HFFc6 (cell line): ENCODE data around the gene CTF1. TPM values are rescaled to one million over a fixed set of nuclear protein-coding genes. Genes with fewer than 3 reads are reported as not detected.

Experiments used
- DNase-seq: peaks from one replicate; pipeline ENCODE4 v3.0.0-alpha.2; 2018
- H3K27ac Mint-ChIP-seq: 2 replicates; pipeline ENCODE4 v1.8.0; 2020; ENCODE audit warnings: mild to moderate bottlenecking, mixed read lengths
- H3K27me3 Mint-ChIP-seq: 2 replicates; pipeline ENCODE4 v1.8.0; 2021; ENCODE audit warnings: mild to moderate bottlenecking, moderate library complexity, mixed read lengths; ENCODE audit not compliant: insufficient read depth
- H3K36me3 Mint-ChIP-seq: 2 replicates; pipeline ENCODE4 v1.8.0; 2021; ENCODE audit warnings: low read depth, mixed read lengths
- H3K4me1 Mint-ChIP-seq: 2 replicates; pipeline ENCODE4 v1.8.0; 2020; ENCODE audit warnings: low read depth, mixed read lengths
- H3K4me3 Mint-ChIP-seq: 2 replicates; pipeline ENCODE4 v1.8.0; 2020; ENCODE audit warnings: mild to moderate bottlenecking, moderate library complexity, mixed read lengths
- H3K9me3 Mint-ChIP-seq: 2 replicates; pipeline ENCODE4 v1.8.0; 2020; ENCODE audit warnings: mild to moderate bottlenecking, mixed read lengths
- CTCF ChIP-seq: fragments of 200-600 bp; sonication (generic); IDR thresholded peaks from 2 replicates; pipeline ENCODE4 v1.5.0; 2021; ENCODE audit warnings: antibody characterized with exemption, mild to moderate bottlenecking
- total RNA-seq, 6 experiments: library from RNA; stranded (reverse); fragmentation: NEBNext Ultra II Directional; extraction: Animal tissue kit (Norgen Biotek cat#: 25700); gene quantifications; 2 replicates in 1 of 6; 3 replicates in 5 of 6; pipeline ENCODE4 v1.2.3, GENCODE V29; 2021

Gene CTF1
- total RNA-seq, 6 experiments from 2014 or later = 12.0 to 16.3 (median 14.0) TPM

DNA sequence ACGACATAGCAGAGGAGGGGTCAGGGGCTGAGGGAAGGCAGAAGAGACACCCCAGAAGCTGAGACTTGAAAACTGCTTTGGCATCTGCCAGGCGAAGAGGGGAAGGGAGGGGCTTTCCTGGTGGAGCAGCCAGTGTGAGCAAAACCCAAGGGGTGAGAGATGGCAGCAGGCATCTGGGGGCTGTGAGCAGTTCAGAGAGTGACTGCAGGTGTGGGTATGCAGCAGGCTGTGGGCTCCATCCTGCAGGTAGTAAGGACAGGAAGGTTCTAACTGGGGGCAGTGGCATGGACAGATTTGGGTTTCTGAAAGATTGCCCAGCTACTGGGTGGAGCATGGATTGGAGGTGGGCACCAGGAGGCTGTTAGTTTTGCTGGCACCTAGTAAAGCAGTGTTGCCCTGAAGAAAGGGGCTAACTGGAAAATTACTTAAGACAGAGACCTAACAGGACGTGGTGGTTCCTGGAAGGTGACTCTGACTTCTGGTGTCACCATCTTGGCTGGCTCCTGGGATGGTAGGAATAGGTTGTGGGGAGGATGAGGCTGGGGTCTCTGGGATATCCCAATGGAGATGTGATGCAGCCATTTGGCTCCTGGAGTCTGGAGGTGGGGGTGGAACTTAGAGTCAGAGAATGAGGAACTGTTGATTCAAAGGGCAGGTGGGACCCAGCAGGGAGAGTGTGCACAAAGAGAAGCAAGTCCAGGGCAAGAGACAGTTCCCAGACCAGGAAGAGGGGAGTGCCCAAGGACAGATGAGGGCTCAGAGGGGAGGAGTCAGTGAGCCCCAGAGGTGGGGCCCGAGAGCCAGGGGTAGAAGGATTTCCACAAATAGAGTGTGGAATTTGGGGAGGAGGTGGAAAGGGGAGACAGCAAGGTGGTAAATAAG, 13.7 kb upstream of the CTF1 start:
- Mint-ChIP-seq H3K9me3 (no peaks in the 10 kb centered on the region), H3K4me1 (no peaks in the 10 kb centered on the region), H3K36me3 (peaks cover 10% of the 10 kb centered on the region; the same call in 1 of the 2 replicates), H3K4me3 (no peak overlapping the region), H3K27ac (peak overlapping the region; percentile 1; the same call in 1 of the 2 replicates), H3K27me3 (peaks cover 1% of the 10 kb centered on the region; the same call in 1 of the 2 replicates)
- no peak for TF ChIP-seq CTCF
- no peak for DNase-seq

- Mint-ChIP-seq H3K4me3 (no peak overlapping the region), H3K36me3 (peaks cover 12% of the 10 kb centered on the region)
Observed at GRCh38 chr16:30884760-30885159, 11.7 kb upstream of the CTF1 start.

GRCh38 chr16:30885196-30885595, 11.2 kb upstream of the CTF1 start:
- Mint-ChIP-seq H3K27ac (no peak overlapping the region), H3K4me3 (no peak overlapping the region), H3K4me1 (0 out of 2 replicates have a peak, but pooled peaks cover 5% of the 10 kb centered on the region), H3K9me3 (no peaks in the 10 kb centered on the region), H3K27me3 (peaks cover 2% of the 10 kb centered on the region; the same call in 1 of the 2 replicates), H3K36me3 (peaks cover 16% of the 10 kb centered on the region)
- no peak for DNase-seq
- TF ChIP-seq CTCF = no peak

More at GRCh38 chr16:30884760-30885159, 11.7 kb upstream of the CTF1 start:
- 0 out of 2 replicates have a peak, but pooled peaks cover 3% of the 10 kb centered on the region for H3K4me1 Mint-ChIP-seq
- no peak for TF ChIP-seq CTCF
- no peak overlapping the region for H3K27ac Mint-ChIP-seq
- H3K9me3 Mint-ChIP-seq = no peaks in the 10 kb centered on the region
- H3K27me3 Mint-ChIP-seq = peaks cover 1% of the 10 kb centered on the region; the same call in 1 of the 2 replicates
- DNase-seq = no peak

GRCh38 chr16:30886145-30886544, 10.3 kb upstream of the CTF1 start:
- Mint-ChIP-seq H3K9me3 (no peaks in the 10 kb centered on the region), H3K4me3 (no peak overlapping the region)

DNA sequence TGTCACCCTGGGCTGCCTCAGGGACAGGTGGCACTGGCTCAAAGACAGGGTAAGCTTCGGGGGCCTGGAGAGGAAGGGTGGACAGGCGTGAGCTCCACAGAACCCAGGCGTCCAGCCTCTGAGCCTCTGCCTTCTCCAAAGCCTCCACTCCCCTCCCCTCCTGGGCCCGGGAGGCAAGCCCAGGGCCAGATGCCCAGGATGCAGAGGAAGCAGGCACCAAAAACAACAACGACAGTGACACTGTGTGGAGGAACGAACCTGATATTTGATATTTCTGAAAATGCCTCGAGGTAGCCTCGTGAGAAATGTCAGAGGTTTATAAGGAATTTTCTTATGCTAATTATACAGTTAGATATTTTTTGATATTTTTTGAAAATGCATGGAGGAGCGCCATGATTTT, 8.5 kb upstream of the CTF1 start:
- Mint-ChIP-seq H3K27ac (no peak overlapping the region), H3K4me1 (peaks cover 7% of the 10 kb centered on the region), H3K36me3 (peaks cover 28% of the 10 kb centered on the region), H3K27me3 (peaks cover 3% of the 10 kb centered on the region; the same call in 1 of the 2 replicates), H3K4me3 (no peak overlapping the region), H3K9me3 (no peaks in the 10 kb centered on the region)
- no peak for TF ChIP-seq CTCF
- no peak for DNase-seq

More at GRCh38 chr16:30886145-30886544, 10.3 kb upstream of the CTF1 start:
- no peak for DNase-seq
- H3K27ac Mint-ChIP-seq = no peak overlapping the region
- peaks cover 19% of the 10 kb centered on the region for H3K36me3 Mint-ChIP-seq
- 0 out of 2 replicates have a peak, but pooled peaks cover 5% of the 10 kb centered on the region for H3K4me1 Mint-ChIP-seq
- H3K27me3 Mint-ChIP-seq = peaks cover 3% of the 10 kb centered on the region; the same call in 1 of the 2 replicates
- no peak for TF ChIP-seq CTCF
